HG03066 (cell line): ENCODE results near the gene SERPINB5.
"Not testable (repeated sequence)": the region's sequence is repeated elsewhere in the genome, so short reads cannot be mapped to it uniquely, and the experiment has no call there.

Source experiments
- ATAC-seq: cut with Tn5 transposase; IDR thresholded peaks from one replicate; pipeline ENCODE4 v1.9.1; 2021; ENCODE audit warnings: low read depth; ENCODE audit not compliant: unreplicated experiment

The SERPINB5 gene

GRCh38 chr18:63476668-63477067, at the start of gene SERPINB5:
TSS of gene SERPINB5 (plus strand) at chr18:63476958. CDS start at chr18:63484429, 7,471 bp downstream.
- ATAC-seq: no peak

DNA sequence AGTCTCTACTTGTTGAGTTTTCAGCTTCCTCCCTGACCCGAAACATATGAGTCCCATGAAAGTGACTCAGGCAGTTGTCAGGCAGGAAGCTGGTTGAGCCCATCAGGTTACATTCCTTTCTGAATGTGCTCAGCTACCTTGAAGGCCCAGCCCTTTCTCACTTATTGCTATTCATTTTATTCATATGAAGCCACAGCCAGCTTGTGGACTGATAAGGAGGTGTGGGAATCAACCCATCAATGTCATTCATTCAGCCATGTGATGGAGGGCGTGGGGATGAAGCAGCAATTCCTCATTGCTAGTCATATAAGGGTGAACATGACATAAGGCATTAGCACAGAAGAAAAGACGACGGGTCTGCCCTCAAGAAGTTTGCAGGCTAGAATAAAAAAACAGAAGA, 49.2 kb upstream of the SERPINB5 start:
- ATAC-seq: no peak

DNA sequence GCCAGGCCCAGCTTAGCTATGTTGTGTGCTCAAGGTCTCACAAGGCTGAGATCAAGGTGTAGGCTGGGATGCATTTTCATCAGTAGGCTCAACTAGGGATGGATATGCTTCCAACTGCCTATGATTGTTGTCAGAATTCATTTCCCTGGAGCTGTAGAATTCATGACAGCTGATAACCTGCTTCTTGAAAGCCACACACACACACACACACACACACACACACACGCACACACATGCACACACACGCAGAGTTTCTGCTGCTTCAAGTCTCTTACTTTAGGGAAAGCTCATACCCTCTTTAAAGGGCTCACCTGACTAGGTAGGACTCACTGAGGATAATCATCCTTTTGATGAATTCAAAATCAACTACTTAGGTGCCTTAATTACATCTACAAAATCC, 46.2 kb upstream of the SERPINB5 start:
- ATAC-seq: no peak

DNA sequence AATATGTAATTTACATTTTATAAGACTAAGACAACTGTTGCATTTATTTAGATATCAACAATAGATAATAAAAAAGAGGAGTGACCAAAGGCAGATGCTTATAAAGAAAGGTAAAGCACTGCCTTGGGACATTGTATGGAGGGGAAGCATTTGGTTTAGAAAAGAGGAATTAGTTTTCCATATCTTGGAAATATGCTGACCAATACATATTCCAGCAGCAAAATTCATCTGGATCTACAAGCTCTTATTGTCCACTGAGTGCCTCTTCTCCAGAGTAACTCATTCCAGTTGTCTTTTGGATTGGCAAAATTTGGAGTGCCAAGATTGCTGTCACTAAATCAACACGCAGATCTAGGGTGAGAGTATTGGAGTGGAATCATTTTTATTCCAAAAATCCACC, 45.6 kb upstream of the SERPINB5 start:
- no peak for ATAC-seq

GRCh38 chr18:63433334-63433866, 43.4 kb upstream of the SERPINB5 start:
- ATAC-seq: no peak

DNA sequence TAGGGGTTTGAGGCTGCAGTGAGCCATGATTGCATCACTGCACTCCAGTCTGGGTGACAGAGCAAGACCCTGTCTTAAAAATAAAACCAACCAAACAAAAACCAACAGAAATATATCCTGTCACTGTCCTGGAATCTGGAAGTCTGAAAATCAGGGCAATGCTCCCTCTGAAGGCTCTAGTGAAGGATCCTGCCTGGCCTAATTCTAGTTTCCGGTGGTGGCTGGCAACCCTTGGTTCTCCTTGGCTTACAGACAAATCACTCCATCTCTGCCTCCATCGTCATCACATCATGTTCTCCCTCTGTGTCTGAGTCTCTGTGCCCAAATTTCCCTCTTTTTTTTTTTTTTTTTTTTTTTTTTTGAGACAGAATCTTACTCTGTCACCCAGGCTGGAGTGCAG, 38.6 kb upstream of the SERPINB5 start:
- ATAC-seq: no peak

DNA sequence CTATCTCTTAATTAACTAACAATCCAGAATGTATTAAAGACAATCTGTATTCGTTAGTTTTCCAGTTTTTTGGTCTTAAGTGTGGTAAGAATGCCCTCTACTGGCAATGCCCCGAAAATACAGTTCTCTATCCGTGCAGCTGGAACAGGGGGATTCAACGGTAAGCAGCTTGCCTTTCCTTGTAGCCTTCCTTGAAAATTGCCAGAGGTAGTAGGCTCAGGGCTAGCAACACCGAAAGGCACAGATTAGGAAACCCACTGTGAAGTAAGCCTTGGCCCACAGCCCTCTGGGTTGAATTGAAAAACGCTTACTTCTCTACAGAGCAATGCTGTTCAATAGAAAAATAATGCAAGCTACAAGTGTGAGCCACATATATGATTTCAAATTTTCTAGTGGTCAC, 37.4 kb upstream of the SERPINB5 start:
- ATAC-seq: no peak

DNA sequence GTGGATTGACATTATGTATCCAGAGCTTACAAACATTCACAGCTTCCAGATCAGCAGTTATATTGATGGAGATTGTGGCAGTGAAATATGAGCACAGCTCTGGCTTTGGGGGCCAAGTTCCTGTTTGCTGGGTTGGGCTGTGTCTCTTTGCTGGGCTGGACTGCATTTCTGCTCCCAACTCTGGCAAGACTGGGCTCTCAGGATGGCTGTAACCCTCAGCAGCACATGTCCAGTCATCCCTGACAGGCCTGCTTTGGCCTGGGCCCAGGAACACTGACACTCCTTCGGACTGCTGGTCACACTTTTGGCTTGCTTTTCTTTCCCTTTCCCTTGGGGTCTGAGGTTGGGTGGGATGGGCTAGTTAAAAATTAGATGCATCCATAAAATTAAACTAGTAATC, 36.5 kb upstream of the SERPINB5 start:
- no peak for ATAC-seq

DNA sequence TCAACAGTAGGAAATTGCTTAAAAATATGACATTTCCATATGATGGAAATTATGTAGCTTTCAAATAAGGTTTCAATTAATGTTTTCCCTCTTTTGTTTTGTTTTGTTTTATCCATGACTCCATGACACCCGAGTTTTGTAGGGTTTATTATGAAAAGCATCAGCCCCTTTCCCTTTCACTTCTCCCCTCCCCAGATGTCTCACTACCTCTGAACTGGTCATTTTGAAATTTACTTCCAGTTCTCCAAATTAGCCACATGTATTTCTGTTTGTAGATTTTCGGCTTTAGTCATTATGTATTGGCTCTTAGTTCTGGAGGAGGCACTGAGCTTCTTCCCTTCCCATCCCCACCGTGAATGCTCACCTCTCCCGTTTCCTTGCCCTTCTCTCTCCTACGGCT, 35.9 kb upstream of the SERPINB5 start:
- ATAC-seq: no peak

GRCh38 chr18:63443829-63444228, 32.9 kb upstream of the SERPINB5 start:
- no peak for ATAC-seq

GRCh38 chr18:63444580-63444979, 32.2 kb upstream of the SERPINB5 start:
- no peak for ATAC-seq

DNA sequence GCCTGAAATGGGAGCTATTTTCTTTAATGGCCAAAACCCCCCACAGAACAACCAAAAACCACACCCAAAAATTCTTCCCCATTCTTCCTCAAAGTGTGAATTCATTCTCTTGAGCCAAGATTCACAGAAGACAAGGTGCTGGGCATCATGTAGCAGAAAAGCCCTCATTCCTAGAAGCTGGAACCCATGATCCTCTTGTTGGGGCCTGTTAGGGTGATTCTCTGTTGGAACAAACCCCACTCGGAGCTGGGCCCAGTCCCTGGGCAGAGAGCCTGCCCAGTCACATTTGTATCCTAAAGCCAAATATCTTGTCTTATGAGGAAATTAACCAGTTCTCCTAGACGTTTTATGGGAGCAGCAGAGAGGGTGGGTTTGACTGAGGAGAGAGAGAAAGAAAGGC, 31.7 kb upstream of the SERPINB5 start:
- ATAC-seq: no peak

DNA sequence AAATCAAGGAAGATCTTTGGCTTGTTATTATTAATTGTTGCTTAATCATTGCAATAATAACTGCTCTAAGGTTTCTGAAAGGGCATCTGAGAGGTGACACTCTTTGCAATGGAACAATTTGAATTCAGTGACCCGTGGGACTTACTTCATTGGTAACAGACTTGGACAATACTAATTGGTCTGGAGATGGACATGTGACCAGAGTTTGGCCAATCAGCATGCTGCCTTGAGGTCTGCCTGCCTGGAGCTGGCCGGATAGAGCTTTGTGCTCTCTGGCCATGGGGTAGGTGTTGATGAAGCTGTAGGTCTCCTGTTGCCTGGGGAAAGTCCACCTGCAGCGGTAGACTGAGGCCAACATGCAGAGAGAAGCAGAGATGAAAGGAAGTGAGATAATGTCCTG, 30.5 kb upstream of the SERPINB5 start:
- no peak for ATAC-seq

DNA sequence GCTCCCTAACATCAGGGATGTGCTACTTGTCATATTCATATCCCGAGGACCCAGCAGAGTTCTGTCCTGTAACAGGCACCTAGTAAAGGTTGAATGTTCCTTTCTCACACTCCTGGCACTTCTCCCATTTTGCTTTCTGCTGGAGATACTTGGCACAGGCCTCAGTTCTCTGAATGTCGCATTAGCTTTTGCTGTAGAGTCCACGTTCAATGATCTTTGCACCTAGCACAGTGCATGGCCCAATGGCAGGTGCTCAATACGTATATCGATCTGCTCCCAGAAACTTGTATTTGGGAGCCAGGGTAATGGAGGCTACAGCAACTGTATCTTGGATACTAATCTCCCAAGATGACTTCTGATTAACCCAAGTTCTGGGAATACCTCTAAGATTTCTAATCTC, 29.7 kb upstream of the SERPINB5 start:
- no peak for ATAC-seq

- no peak for ATAC-seq
Observed at GRCh38 chr18:63449426-63449825, 27.3 kb upstream of the SERPINB5 start.

DNA sequence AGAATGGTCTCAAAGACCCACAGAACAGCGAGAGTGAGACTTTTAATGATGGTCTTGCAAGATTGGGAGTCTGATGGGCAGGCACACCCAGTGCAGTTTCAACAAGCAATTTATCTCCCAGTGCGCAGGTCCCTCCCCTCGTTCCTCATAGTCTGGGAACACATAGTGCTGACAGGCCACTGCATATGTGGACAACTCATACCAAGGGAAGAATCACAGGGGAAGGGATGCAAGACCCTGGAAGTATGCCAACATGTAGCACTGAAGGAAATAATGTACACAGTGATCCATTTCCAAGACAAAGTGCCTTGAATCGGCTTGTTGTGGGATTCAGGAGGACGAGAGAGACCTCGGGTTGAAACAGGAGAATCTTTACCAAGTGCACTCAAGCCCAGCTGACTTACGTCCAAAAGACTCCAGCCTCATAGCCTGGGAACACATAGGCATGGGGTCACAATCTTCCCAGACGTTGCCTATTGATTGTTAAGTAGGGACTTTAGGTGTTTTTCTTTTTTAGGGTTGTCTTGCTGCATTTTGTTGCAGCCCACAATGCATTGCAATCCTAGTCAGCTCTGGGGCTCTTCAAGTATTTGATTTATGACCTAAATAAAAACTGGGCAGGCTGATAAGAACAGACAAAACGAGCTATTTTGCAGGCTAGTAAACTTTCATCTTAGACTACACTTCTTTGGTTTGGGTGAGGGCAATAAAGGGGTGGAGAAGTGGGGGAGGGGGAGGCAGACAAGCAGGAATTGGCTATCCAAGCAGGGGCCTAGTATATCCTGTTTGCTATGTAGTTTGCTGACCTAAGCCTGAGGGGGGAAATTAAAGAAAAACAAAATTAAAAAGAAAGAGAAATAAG, 24.7 kb upstream of the SERPINB5 start:
- no peak for ATAC-seq

GRCh38 chr18:63452751-63453150, 24.0 kb upstream of the SERPINB5 start:
- not testable (repeated sequence) for ATAC-seq

GRCh38 chr18:63454497-63454896, 22.3 kb upstream of the SERPINB5 start:
- no peak for ATAC-seq

DNA sequence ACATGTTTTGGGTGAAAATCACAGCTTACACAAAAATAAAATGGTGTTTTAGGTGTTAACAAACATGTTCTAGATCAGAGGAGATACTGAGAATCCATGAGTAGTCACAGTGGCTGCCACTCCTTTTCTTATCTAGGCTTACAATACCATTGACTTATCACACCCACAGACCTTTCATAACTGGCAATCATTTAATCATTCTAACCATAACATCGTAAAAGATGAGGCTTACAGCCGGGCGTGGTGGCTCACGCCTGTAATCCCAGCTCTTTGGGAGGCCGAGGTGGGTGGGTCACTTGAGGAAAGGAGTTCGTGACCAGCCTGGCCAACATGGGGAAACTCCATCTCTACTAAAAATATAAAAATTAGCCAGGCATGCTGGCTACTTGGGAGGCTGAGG, 18.8 kb upstream of the SERPINB5 start:
- ATAC-seq: no peak

DNA sequence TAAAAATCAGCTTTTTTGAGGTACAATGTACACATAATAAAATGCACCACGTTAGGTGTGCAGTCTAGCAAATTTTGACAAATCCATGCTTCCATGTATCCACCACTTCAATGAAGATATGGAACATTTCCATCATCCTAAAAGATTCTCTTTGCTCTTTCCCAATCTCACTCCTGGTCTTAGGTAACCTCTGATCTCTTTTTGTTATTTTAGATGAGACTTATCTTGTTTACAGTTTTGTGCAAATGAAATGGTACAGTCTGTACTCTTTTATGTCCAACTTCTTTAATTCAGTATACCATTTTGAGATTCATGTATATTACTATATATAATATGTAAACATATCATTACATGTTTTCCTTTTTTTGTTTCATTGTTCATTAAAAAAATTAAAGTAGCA, 16.3 kb upstream of the SERPINB5 start:
- no peak for ATAC-seq

- ATAC-seq: no peak
Observed at GRCh38 chr18:63464434-63464833, 12.3 kb upstream of the SERPINB5 start.

DNA sequence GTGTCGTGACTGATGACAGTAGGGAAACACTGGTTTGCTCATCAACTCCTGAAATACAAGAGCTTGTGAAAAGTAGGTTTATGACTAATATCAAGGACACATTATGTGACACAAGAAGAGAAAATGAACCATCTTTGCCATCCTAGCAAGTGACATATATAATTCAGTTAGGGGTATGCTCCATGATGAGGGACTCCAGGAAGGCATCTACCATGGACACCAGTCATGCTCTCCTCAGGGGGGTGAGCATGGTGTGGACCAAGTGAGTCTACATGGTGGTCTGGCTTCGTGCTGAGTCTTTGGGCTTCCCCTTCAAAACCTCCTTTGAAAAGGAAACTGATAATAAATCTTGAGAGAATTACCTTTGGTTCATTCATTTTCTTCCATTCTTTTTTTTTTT, 11.7 kb upstream of the SERPINB5 start:
- no peak for ATAC-seq
